Measurements from ENCODE around the gene NTSR1.

NTSR1 gene

GRCh38 chr20:62802026-62802712 lies 93.5 kb downstream of the NTSR1 start:
- H3F3A ChIP-seq (ENCODE audit: control insufficient read depth, insufficient read depth): peaks cover 5% of the 10 kb centered on the region; the same call in 1 of the 2 replicates
- peaks cover 31% of the 10 kb centered on the region for H3K4me1 ChIP-seq (ENCODE audit: control insufficient read depth, low read length)
- TF ChIP-seq CTCF (IDR thresholded peaks at IDR 0.05; ENCODE audit: low read depth, low read length, poor library complexity, severe bottlenecking) (no peak), EZH2phosphoT487 (IDR thresholded peaks at IDR 0.05; ENCODE audit: borderline replicate concordance, low read length) (no peak)
- no peaks in the 10 kb centered on the region for H3K9me3 ChIP-seq (ENCODE audit: control insufficient read depth, insufficient read depth, low read length)
- no peaks in the 10 kb centered on the region for H3K27me3 ChIP-seq (ENCODE audit: control insufficient read depth, low read length)
- H3K9me2 ChIP-seq (replicated peaks; ENCODE audit: control insufficient read depth, low read length): no peaks in the 10 kb centered on the region
- H3K36me3 ChIP-seq (ENCODE audit: control insufficient read depth, low read length): peaks cover 57% of the 10 kb centered on the region
- H4K20me1 ChIP-seq (ENCODE audit: control insufficient read depth, insufficient read depth, low read depth, low read length): peaks cover 12% of the 10 kb centered on the region
- H3K27ac ChIP-seq (ENCODE audit: low read depth, low read length): no peak overlapping the region
- no peak overlapping the region for H3K4me3 ChIP-seq (ENCODE audit: low read length)
- H3K79me2 ChIP-seq (ENCODE audit: control insufficient read depth, low read length): peaks cover 36% of the 10 kb centered on the region
- H3K4me2 ChIP-seq (ENCODE audit: low read length): no peak overlapping the region

GRCh38 chr20:62804021-62804626 lies 95.5 kb downstream of the NTSR1 start:
- H3K27ac ChIP-seq (ENCODE audit: low read depth, low read length): peak overlapping the region; percentile 15
- peak overlapping the region; percentile 70 for H3K4me2 ChIP-seq (ENCODE audit: low read length)
- TF ChIP-seq CTCF (IDR thresholded peaks at IDR 0.05; ENCODE audit: low read depth, low read length, poor library complexity, severe bottlenecking): peak; percentile 39
- TF ChIP-seq EZH2phosphoT487 (IDR thresholded peaks at IDR 0.05; ENCODE audit: borderline replicate concordance, low read length): no peak
- H3K36me3 ChIP-seq (ENCODE audit: control insufficient read depth, low read length): peaks cover 55% of the 10 kb centered on the region
- H3K9me3 ChIP-seq (ENCODE audit: control insufficient read depth, insufficient read depth, low read length): no peaks in the 10 kb centered on the region
- no peaks in the 10 kb centered on the region for H3K9me2 ChIP-seq (replicated peaks; ENCODE audit: control insufficient read depth, low read length)
- peak overlapping the region; percentile 79 for H3K4me3 ChIP-seq (ENCODE audit: low read length)
- H4K20me1 ChIP-seq (ENCODE audit: control insufficient read depth, insufficient read depth, low read depth, low read length): peaks cover 12% of the 10 kb centered on the region
- peaks cover 5% of the 10 kb centered on the region; the same call in 1 of the 2 replicates for H3F3A ChIP-seq (ENCODE audit: control insufficient read depth, insufficient read depth)
- H3K4me1 ChIP-seq (ENCODE audit: control insufficient read depth, low read length): peaks cover 33% of the 10 kb centered on the region
- H3K79me2 ChIP-seq (ENCODE audit: control insufficient read depth, low read length): peaks cover 40% of the 10 kb centered on the region
- no peaks in the 10 kb centered on the region for H3K27me3 ChIP-seq (ENCODE audit: control insufficient read depth, low read length)

GRCh38 chr20:62804627-62805154 lies 96.1 kb downstream of the NTSR1 start, which contains the start of gene OGFR:
Gene OGFR, plus strand, starts transcription at chr20:62804835. Its CDS starts 25 bp downstream, at chr20:62804860.
- H3K79me2 ChIP-seq (ENCODE audit: control insufficient read depth, low read length): peaks cover 41% of the 10 kb centered on the region
- no peaks in the 10 kb centered on the region for H3K9me2 ChIP-seq (replicated peaks; ENCODE audit: control insufficient read depth, low read length)
- peaks cover 33% of the 10 kb centered on the region for H3K4me1 ChIP-seq (ENCODE audit: control insufficient read depth, low read length)
- no peaks in the 10 kb centered on the region for H3K9me3 ChIP-seq (ENCODE audit: control insufficient read depth, insufficient read depth, low read length)
- H3F3A ChIP-seq (ENCODE audit: control insufficient read depth, insufficient read depth): peaks cover 5% of the 10 kb centered on the region; the same call in 1 of the 2 replicates
- TF ChIP-seq CTCF (IDR thresholded peaks at IDR 0.05; ENCODE audit: low read depth, low read length, poor library complexity, severe bottlenecking): no peak
- no peak for TF ChIP-seq EZH2phosphoT487 (IDR thresholded peaks at IDR 0.05; ENCODE audit: borderline replicate concordance, low read length)
- H3K27me3 ChIP-seq (ENCODE audit: control insufficient read depth, low read length): no peaks in the 10 kb centered on the region
- H3K27ac ChIP-seq (ENCODE audit: low read depth, low read length): peak within 1 kb of the TSS; percentile 47
- H3K36me3 ChIP-seq (ENCODE audit: control insufficient read depth, low read length): peaks cover 55% of the 10 kb centered on the region
- peak within 1 kb of the TSS; percentile 90 for H3K4me2 ChIP-seq (ENCODE audit: low read length)
- H3K4me3 ChIP-seq (ENCODE audit: low read length): peak within 1 kb of the TSS; percentile 79
- peaks cover 12% of the 10 kb centered on the region for H4K20me1 ChIP-seq (ENCODE audit: control insufficient read depth, insufficient read depth, low read depth, low read length)

All from DOHH2 (cell line).